HEK293 (cell line): ENCODE results near the gene UHRF1.

Experiments
- CTCF ChIA-PET: fragments of 350-600 bp; formaldehyde crosslinking; extraction: SDS; loops from one replicate; lab custom pipeline; 2021; ENCODE audit warnings: antibody characterized with exemption; lab: Yijun Ruan, JAX
- POLR2A ChIA-PET: fragments of 300-600 bp; formaldehyde crosslinking; extraction: SDS; loops from one replicate; lab custom pipeline; 2020; ENCODE audit warnings: antibody characterized with exemption, inconsistent platforms; lab: Yijun Ruan, JAX
- H3K27ac ChIP-seq: fragments of 200-500 bp; sonication (Bioruptor generic); 2 replicates; pipeline ENCODE4 v1.5.1; 2014; ENCODE audit warnings: low read depth, low read length, control low read depth, inconsistent platforms; ENCODE audit errors: extremely low read depth
- H3K36me3 ChIP-seq, 2 experiments: fragments of 200-500 bp in 1 of 2; sonication (Bioruptor generic) in 1 of 2; 1 replicate in 1 of 2; 2 replicates in 1 of 2; pipeline ENCODE4 v1.5.1; 2014 to 2017; ENCODE audit warnings: inconsistent platforms in 2 of 2, low read length in 2 of 2; ENCODE audit not compliant: control insufficient read depth in 2 of 2, insufficient read depth in 1 of 2
- H3K4me1 ChIP-seq: fragments of 200-500 bp; sonication (Bioruptor generic); 2 replicates; pipeline ENCODE4 v1.5.1; 2014; ENCODE audit warnings: mild to moderate bottlenecking, low read length, inconsistent platforms; ENCODE audit not compliant: control insufficient read depth, insufficient read depth
- H3K4me3 ChIP-seq: 2 replicates; pipeline ENCODE4 v1.5.1; 2011; ENCODE audit warnings: low read depth, mild to moderate bottlenecking, control low read depth, low read length, moderate library complexity
- H3K9me3 ChIP-seq: fragments of 200-500 bp; sonication (Bioruptor generic); 2 replicates; pipeline ENCODE4 v1.5.1; 2014; ENCODE audit warnings: low read depth, low read length, inconsistent platforms; ENCODE audit not compliant: control insufficient read depth, insufficient read depth
- YY2 ChIP-seq: fragments of 450-650 bp; formaldehyde crosslinking; IDR thresholded peaks from 2 replicates; pipeline ENCODE4 v1.5.1; 2016; ENCODE audit warnings: missing biosample characterization, missing genetic modification characterization
- ZBTB8A ChIP-seq: fragments of 450-650 bp; formaldehyde crosslinking; IDR thresholded peaks from 2 replicates; pipeline ENCODE4 v1.5.1; 2016; ENCODE audit warnings: missing biosample characterization, missing genetic modification characterization
- ZFHX2 ChIP-seq: fragments of 450-650 bp; formaldehyde crosslinking; conservative IDR thresholded peaks from 2 replicates; pipeline ENCODE4 v1.5.1; 2016; ENCODE audit warnings: missing biosample characterization, missing genetic modification characterization
- ZIC2 ChIP-seq: fragments of 450-650 bp; formaldehyde crosslinking; IDR thresholded peaks from 2 replicates; pipeline ENCODE4 v1.5.1; 2016; ENCODE audit warnings: missing biosample characterization, missing genetic modification characterization
- ZNF146 ChIP-seq: fragments of 450-650 bp; formaldehyde crosslinking; IDR thresholded peaks from 2 replicates; pipeline ENCODE4 v1.5.1; 2016; ENCODE audit warnings: missing biosample characterization, missing genetic modification characterization
- ZNF174 ChIP-seq: fragments of 450-650 bp; formaldehyde crosslinking; IDR thresholded peaks from 2 replicates; pipeline ENCODE4 v1.5.0; 2017; ENCODE audit warnings: missing biosample characterization, mild to moderate bottlenecking, missing genetic modification characterization
- ZNF175 ChIP-seq: fragments of 450-650 bp; formaldehyde crosslinking; IDR thresholded peaks from 2 replicates; pipeline ENCODE4 v1.5.1; 2016; ENCODE audit warnings: missing biosample characterization, missing genetic modification characterization
- ZNF184 ChIP-seq: fragments of 450-650 bp; IDR thresholded peaks from 2 replicates; pipeline ENCODE4 v1.5.1; 2018; ENCODE audit warnings: missing biosample characterization, mild to moderate bottlenecking, missing genetic modification characterization
- ZNF394 ChIP-seq: fragments of 450-650 bp; formaldehyde crosslinking; IDR thresholded peaks from 2 replicates; pipeline ENCODE4 v1.5.1; 2016; ENCODE audit warnings: missing biosample characterization, missing genetic modification characterization, mild to moderate bottlenecking, moderate library complexity, borderline replicate concordance
- ZNF529 ChIP-seq: fragments of 450-650 bp; formaldehyde crosslinking; IDR thresholded peaks from 2 replicates; pipeline ENCODE4 v1.5.1; 2017; ENCODE audit warnings: missing genetic modification characterization, missing biosample characterization; ENCODE audit not compliant: insufficient replicate concordance
- ZNF530 ChIP-seq: fragments of 450-650 bp; formaldehyde crosslinking; IDR thresholded peaks from 2 replicates; pipeline ENCODE4 v1.5.1; 2016; ENCODE audit warnings: low read depth, missing biosample characterization, missing genetic modification characterization
- ZNF623 ChIP-seq: fragments of 450-650 bp; formaldehyde crosslinking; IDR thresholded peaks from 2 replicates; pipeline ENCODE4 v1.5.1; 2016; ENCODE audit warnings: missing biosample characterization, missing genetic modification characterization
- ZNF664 ChIP-seq: fragments of 450-650 bp; formaldehyde crosslinking; IDR thresholded peaks from 2 replicates; pipeline ENCODE4 v1.5.1; 2016; ENCODE audit warnings: missing biosample characterization, missing genetic modification characterization
- ZNF792 ChIP-seq: fragments of 450-650 bp; formaldehyde crosslinking; IDR thresholded peaks from 2 replicates; pipeline ENCODE4 v1.5.1; 2016; ENCODE audit warnings: missing biosample characterization, missing genetic modification characterization
- ZNF830 ChIP-seq: fragments of 450-650 bp; IDR thresholded peaks from 2 replicates; pipeline ENCODE4 v1.5.0; 2018; ENCODE audit warnings: missing biosample characterization, missing genetic modification characterization, low read depth, mild to moderate bottlenecking, moderate library complexity
- TF ChIP-seq, protein P1 (sequence below): fragments of 450-650 bp; formaldehyde crosslinking; IDR thresholded peaks from 2 replicates; pipeline ENCODE4 v1.5.1; 2017; ENCODE audit warnings: missing biosample characterization, missing genetic modification characterization
- TF ChIP-seq, protein P2 (sequence below): fragments of 450-650 bp; formaldehyde crosslinking; IDR thresholded peaks from 2 replicates; pipeline ENCODE4 v1.5.1; 2017; ENCODE audit warnings: missing biosample characterization, missing genetic modification characterization
- TF ChIP-seq, protein P3 (sequence below): fragments of 450-650 bp; formaldehyde crosslinking; conservative IDR thresholded peaks from 2 replicates; pipeline ENCODE4 v1.5.1; 2016; ENCODE audit warnings: low read depth, missing biosample characterization, missing genetic modification characterization
- TF ChIP-seq, protein P4 (sequence below): fragments of 450-650 bp; formaldehyde crosslinking; IDR thresholded peaks from 2 replicates; pipeline ENCODE4 v1.5.1; 2016; ENCODE audit warnings: missing biosample characterization, missing genetic modification characterization
- TF ChIP-seq, protein P5 (sequence below): fragments of 450-650 bp; formaldehyde crosslinking; IDR thresholded peaks from 2 replicates; pipeline ENCODE4 v1.5.1; 2016; ENCODE audit warnings: missing biosample characterization, missing genetic modification characterization, borderline replicate concordance
- TF ChIP-seq, protein P6 (sequence below): fragments of 450-650 bp; formaldehyde crosslinking; IDR thresholded peaks from 2 replicates; pipeline ENCODE4 v1.5.1; 2016; ENCODE audit warnings: missing biosample characterization, missing genetic modification characterization

Gene UHRF1

DNA sequence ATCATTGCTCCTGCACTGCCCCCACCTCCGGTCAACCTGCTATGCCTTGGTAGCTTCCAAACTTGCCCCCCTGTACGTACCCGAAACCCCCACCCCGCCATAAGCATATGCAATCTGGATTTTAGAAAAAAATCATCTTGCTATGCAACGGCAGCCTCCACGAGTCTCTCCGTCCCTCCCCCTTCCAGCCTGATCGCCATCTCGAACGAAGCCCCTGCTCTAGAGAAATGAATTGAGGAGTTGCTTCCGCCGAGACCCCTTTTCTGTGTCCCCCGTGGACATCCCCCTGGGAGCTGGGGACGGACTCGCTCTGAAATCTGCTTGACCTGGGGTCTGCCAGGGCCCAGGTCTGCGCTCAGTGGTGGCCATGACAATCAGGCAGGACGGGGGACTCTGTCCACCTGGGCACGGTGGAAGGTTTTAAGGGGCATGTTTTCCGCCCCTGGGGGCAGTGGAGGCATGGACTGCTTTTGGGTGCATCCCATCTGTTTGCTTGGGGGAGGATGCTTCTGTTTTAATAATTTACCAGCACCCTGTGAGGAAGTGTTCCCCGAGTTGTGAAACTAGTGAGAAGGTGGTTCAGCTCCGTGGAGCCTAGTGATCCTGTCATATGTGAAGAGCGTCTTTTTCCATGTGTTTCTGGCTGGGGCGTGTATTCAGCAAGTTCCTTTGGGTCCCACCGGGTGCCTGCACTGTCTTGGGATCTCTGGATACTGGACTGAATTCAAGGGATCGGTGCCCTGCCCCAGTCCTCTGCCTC is 60.7 kb downstream of the UHRF1 start:
- peak overlapping the region; percentile 71 for H3K4me3 ChIP-seq
- TF ChIP-seq ZNF623 (tag by site-specific recombination) (no peak), ZBTB8A (tag by site-specific recombination) (no peak), ZNF146 (tag by site-specific recombination) (no peak), ZNF664 (tag by site-specific recombination) (no peak), ZNF184 (tag by site-specific recombination) (no peak), ZNF174 (tag by site-specific recombination) (no peak), ZNF529 (tag by site-specific recombination) (no peak), ZFHX2 (0 out of 2 replicates have a peak, but pooled peaks have one; percentile 1), ZIC2 (tag by site-specific recombination) (no peak), ZNF792 (tag by site-specific recombination) (no peak), ZNF175 (no peak), ZNF530 (tag by site-specific recombination) (no peak), ZNF394 (tag by site-specific recombination) (no peak), YY2 (tag by site-specific recombination) (0 out of 2 replicates have a peak, but pooled peaks have one; percentile 19), ZNF830 (tag by site-specific recombination) (no peak)
- TF ChIP-seq, protein P1, sequence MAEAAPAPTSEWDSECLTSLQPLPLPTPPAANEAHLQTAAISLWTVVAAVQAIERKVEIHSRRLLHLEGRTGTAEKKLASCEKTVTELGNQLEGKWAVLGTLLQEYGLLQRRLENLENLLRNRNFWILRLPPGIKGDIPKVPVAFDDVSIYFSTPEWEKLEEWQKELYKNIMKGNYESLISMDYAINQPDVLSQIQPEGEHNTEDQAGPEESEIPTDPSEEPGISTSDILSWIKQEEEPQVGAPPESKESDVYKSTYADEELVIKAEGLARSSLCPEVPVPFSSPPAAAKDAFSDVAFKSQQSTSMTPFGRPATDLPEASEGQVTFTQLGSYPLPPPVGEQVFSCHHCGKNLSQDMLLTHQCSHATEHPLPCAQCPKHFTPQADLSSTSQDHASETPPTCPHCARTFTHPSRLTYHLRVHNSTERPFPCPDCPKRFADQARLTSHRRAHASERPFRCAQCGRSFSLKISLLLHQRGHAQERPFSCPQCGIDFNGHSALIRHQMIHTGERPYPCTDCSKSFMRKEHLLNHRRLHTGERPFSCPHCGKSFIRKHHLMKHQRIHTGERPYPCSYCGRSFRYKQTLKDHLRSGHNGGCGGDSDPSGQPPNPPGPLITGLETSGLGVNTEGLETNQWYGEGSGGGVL (tag by site-specific recombination): no peak
- TF ChIP-seq, protein P2, sequence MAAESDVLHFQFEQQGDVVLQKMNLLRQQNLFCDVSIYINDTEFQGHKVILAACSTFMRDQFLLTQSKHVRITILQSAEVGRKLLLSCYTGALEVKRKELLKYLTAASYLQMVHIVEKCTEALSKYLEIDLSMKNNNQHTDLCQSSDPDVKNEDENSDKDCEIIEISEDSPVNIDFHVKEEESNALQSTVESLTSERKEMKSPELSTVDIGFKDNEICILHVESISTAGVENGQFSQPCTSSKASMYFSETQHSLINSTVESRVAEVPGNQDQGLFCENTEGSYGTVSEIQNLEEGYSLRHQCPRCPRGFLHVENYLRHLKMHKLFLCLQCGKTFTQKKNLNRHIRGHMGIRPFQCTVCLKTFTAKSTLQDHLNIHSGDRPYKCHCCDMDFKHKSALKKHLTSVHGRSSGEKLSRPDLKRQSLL (tag by site-specific recombination): no peak
- TF ChIP-seq, protein P3, sequence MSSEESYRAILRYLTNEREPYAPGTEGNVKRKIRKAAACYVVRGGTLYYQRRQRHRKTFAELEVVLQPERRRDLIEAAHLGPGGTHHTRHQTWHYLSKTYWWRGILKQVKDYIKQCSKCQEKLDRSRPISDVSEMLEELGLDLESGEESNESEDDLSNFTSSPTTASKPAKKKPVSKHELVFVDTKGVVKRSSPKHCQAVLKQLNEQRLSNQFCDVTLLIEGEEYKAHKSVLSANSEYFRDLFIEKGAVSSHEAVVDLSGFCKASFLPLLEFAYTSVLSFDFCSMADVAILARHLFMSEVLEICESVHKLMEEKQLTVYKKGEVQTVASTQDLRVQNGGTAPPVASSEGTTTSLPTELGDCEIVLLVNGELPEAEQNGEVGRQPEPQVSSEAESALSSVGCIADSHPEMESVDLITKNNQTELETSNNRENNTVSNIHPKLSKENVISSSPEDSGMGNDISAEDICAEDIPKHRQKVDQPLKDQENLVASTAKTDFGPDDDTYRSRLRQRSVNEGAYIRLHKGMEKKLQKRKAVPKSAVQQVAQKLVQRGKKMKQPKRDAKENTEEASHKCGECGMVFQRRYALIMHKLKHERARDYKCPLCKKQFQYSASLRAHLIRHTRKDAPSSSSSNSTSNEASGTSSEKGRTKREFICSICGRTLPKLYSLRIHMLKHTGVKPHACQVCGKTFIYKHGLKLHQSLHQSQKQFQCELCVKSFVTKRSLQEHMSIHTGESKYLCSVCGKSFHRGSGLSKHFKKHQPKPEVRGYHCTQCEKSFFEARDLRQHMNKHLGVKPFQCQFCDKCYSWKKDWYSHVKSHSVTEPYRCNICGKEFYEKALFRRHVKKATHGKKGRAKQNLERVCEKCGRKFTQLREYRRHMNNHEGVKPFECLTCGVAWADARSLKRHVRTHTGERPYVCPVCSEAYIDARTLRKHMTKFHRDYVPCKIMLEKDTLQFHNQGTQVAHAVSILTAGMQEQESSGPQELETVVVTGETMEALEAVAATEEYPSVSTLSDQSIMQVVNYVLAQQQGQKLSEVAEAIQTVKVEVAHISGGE (tag by site-specific recombination): no peak
- TF ChIP-seq, protein P4, sequence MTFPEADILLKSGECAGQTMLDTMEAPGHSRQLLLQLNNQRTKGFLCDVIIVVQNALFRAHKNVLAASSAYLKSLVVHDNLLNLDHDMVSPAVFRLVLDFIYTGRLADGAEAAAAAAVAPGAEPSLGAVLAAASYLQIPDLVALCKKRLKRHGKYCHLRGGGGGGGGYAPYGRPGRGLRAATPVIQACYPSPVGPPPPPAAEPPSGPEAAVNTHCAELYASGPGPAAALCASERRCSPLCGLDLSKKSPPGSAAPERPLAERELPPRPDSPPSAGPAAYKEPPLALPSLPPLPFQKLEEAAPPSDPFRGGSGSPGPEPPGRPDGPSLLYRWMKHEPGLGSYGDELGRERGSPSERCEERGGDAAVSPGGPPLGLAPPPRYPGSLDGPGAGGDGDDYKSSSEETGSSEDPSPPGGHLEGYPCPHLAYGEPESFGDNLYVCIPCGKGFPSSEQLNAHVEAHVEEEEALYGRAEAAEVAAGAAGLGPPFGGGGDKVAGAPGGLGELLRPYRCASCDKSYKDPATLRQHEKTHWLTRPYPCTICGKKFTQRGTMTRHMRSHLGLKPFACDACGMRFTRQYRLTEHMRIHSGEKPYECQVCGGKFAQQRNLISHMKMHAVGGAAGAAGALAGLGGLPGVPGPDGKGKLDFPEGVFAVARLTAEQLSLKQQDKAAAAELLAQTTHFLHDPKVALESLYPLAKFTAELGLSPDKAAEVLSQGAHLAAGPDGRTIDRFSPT (tag by site-specific recombination): no peak
- TF ChIP-seq, protein P5, sequence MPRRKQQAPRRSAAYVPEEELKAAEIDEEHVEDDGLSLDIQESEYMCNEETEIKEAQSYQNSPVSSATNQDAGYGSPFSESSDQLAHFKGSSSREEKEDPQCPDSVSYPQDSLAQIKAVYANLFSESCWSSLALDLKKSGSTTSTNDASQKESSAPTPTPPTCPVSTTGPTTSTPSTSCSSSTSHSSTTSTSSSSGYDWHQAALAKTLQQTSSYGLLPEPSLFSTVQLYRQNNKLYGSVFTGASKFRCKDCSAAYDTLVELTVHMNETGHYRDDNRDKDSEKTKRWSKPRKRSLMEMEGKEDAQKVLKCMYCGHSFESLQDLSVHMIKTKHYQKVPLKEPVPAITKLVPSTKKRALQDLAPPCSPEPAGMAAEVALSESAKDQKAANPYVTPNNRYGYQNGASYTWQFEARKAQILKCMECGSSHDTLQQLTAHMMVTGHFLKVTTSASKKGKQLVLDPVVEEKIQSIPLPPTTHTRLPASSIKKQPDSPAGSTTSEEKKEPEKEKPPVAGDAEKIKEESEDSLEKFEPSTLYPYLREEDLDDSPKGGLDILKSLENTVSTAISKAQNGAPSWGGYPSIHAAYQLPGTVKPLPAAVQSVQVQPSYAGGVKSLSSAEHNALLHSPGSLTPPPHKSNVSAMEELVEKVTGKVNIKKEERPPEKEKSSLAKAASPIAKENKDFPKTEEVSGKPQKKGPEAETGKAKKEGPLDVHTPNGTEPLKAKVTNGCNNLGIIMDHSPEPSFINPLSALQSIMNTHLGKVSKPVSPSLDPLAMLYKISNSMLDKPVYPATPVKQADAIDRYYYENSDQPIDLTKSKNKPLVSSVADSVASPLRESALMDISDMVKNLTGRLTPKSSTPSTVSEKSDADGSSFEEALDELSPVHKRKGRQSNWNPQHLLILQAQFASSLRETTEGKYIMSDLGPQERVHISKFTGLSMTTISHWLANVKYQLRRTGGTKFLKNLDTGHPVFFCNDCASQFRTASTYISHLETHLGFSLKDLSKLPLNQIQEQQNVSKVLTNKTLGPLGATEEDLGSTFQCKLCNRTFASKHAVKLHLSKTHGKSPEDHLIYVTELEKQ (tag by site-specific recombination): no peak
- TF ChIP-seq, protein P6, sequence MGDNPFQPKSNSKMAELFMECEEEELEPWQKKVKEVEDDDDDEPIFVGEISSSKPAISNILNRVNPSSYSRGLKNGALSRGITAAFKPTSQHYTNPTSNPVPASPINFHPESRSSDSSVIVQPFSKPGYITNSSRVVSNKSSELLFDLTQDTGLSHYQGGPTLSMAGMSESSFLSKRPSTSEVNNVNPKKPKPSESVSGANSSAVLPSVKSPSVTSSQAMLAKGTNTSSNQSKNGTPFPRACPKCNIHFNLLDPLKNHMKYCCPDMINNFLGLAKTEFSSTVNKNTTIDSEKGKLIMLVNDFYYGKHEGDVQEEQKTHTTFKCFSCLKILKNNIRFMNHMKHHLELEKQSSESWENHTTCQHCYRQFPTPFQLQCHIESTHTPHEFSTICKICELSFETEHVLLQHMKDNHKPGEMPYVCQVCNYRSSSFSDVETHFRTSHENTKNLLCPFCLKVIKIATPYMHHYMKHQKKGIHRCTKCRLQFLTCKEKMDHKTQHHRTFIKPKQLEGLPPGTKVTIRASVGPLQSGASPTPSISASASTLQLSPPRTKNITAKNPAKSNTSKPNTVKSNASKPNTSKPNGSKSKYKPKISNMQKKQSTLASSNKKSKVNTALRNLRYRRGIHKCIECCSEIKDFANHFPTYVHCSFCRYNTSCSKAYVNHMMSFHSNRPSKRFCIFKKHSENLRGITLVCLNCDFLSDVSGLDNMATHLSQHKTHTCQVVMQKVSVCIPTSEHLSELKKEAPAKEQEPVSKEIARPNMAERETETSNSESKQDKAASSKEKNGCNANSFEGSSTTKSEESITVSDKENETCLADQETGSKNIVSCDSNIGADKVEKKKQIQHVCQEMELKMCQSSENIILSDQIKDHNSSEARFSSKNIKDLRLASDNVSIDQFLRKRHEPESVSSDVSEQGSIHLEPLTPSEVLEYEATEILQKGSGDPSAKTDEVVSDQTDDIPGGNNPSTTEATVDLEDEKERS (tag by site-specific recombination): no peak

More for the DNA sequence above, 60.7 kb downstream of the UHRF1 start:
- Histone ChIP-seq H3K9me3 (no peaks in the 10 kb centered on the region), H3K4me1 (peaks cover 6% of the 10 kb centered on the region), H3K27ac (peak overlapping the region; percentile 79; the same call in 1 of the 2 replicates), H3K36me3 (peaks cover under 1 to 3% of the 10 kb centered on the region in 2 experiments; a peak in 2 of 3 replicates)
- CTCF ChIA-PET: interaction anchor here (0.9 to 4.3 kb wide), 6 partner anchors 32 to 236 kb away, joined by 3 to 32 read pairs (median 4); no protein-coding TSS in a partner anchor
- POLR2A ChIA-PET: interaction anchor here (1.2 to 3.0 kb wide), 2 partner anchors 9 to 61 kb away, joined by 3 to 20 read pairs; no protein-coding TSS in a partner anchor
